Neuronal stem cell (in vitro differentiated cells): ENCODE measurements around the gene CNTN5.

Experiments used
- DNase-seq: peaks from one replicate; pipeline ENCODE4 v3.0.0-alpha.2; 2013; ENCODE audit warnings: low spot score
- H2AFZ ChIP-seq: one replicate; pipeline ENCODE4 v1.6.1; 2013; ENCODE audit warnings: mild to moderate bottlenecking, low read length, inconsistent platforms
- H2AK5ac ChIP-seq: 2 replicates; pipeline ENCODE4 v1.6.1; 2013; ENCODE audit warnings: low read depth, mild to moderate bottlenecking, inconsistent platforms, low read length, moderate library complexity, mixed read lengths
- H2BK120ac ChIP-seq: 2 replicates; pipeline ENCODE4 v1.6.1; 2013; ENCODE audit warnings: low read depth, mild to moderate bottlenecking, inconsistent platforms, low read length, moderate library complexity, mixed read lengths
- H2BK12ac ChIP-seq: one replicate; pipeline ENCODE4 v1.6.1; 2013; ENCODE audit warnings: low read length, inconsistent platforms
- H2BK15ac ChIP-seq: 2 replicates; pipeline ENCODE4 v1.6.1; 2013; ENCODE audit warnings: mild to moderate bottlenecking, low read length, inconsistent platforms, mixed read lengths
- H2BK5ac ChIP-seq: one replicate; pipeline ENCODE4 v1.6.1; 2013; ENCODE audit warnings: inconsistent platforms, mild to moderate bottlenecking, low read length, moderate library complexity
- H3K14ac ChIP-seq: one replicate; pipeline ENCODE4 v1.6.1; 2013; ENCODE audit warnings: low read length, inconsistent platforms
- H3K18ac ChIP-seq: 2 replicates; pipeline ENCODE4 v1.6.1; 2013; ENCODE audit warnings: low read length, inconsistent platforms
- H3K23ac ChIP-seq: 2 replicates; pipeline ENCODE4 v1.6.1; 2013; ENCODE audit warnings: low read depth, mild to moderate bottlenecking, mixed read lengths, low read length, inconsistent platforms; ENCODE audit not compliant: poor library complexity
- H3K27ac ChIP-seq: replicated peaks from 3 replicates; pipeline ENCODE4 v1.5.1; 2013; ENCODE audit warnings: low read length, inconsistent platforms
- H3K27me3 ChIP-seq, 3 experiments: 2 replicates each; pipeline ENCODE4 v1.6.1; 2013; ENCODE audit warnings: low read length in 3 of 3, mild to moderate bottlenecking in 2 of 3, inconsistent platforms in 1 of 3, low read depth in 1 of 3, mixed read lengths in 1 of 3, moderate library complexity in 1 of 3; ENCODE audit not compliant: control insufficient read depth in 3 of 3, insufficient read depth in 3 of 3
- H3K36me3 ChIP-seq, 2 donors: replicated peaks in 1 of 2; 2 replicates each; pipeline ENCODE4 v1.6.1; 2013; ENCODE audit warnings: low read length in 2 of 2; ENCODE audit not compliant: control insufficient read depth in 2 of 2, insufficient read depth in 2 of 2
- H3K4ac ChIP-seq: 2 replicates; pipeline ENCODE4 v1.6.1; 2013; ENCODE audit warnings: inconsistent platforms, mild to moderate bottlenecking, low read length, moderate library complexity
- H3K4me1 ChIP-seq, 2 donors: 1 replicate in 1 of 2; 2 replicates in 1 of 2; pipeline ENCODE4 v1.6.1; 2013; ENCODE audit warnings: low read length in 2 of 2, low read depth in 1 of 2; ENCODE audit not compliant: control insufficient read depth in 2 of 2, insufficient read depth in 1 of 2
- H3K4me2 ChIP-seq: one replicate; pipeline ENCODE4 v1.6.1; 2013; ENCODE audit warnings: mild to moderate bottlenecking, low read length, inconsistent platforms; ENCODE audit not compliant: insufficient read depth, poor library complexity, severe bottlenecking
- H3K4me3 ChIP-seq, 2 donors: 2 replicates each; pipeline ENCODE4 v1.5.1; 2013; ENCODE audit warnings: low read length in 2 of 2, mild to moderate bottlenecking in 2 of 2, inconsistent platforms in 1 of 2, moderate library complexity in 1 of 2
- H3K79me1 ChIP-seq: one replicate; pipeline ENCODE4 v1.6.1; 2013; ENCODE audit warnings: low read depth, mild to moderate bottlenecking, inconsistent platforms, low read length, moderate library complexity
- H3K9ac ChIP-seq: one replicate; pipeline ENCODE4 v1.6.1; 2013; ENCODE audit warnings: mild to moderate bottlenecking, low read depth, low read length, inconsistent platforms; ENCODE audit not compliant: poor library complexity
- H3K9me3 ChIP-seq, 2 donors: replicated peaks in 1 of 2; 2 replicates each; pipeline versions ENCODE3 to v1.6.1; 2013; ENCODE audit warnings: low read length in 2 of 2, mild to moderate bottlenecking in 2 of 2, inconsistent platforms in 1 of 2, low read depth in 1 of 2, mixed read lengths in 1 of 2, moderate library complexity in 1 of 2; ENCODE audit not compliant: control insufficient read depth in 2 of 2, insufficient read depth in 1 of 2
- H4K8ac ChIP-seq: one replicate; pipeline ENCODE4 v1.6.1; 2013; ENCODE audit warnings: low read depth, mild to moderate bottlenecking, inconsistent platforms, low read length, moderate library complexity
- H4K91ac ChIP-seq: one replicate; pipeline ENCODE4 v1.6.1; 2013; ENCODE audit warnings: low read length, low read depth, mild to moderate bottlenecking, inconsistent platforms; ENCODE audit not compliant: poor library complexity
- WGBS, 2 donors: extraction: QIAGEN DNeasy Blood & Tissue Kit; methylation state at CpG; one replicate each; pipeline ENCODE4 v1.1.7; 2013; ENCODE audit warnings: missing lambda C conversion rate in 2 of 2, mixed read lengths in 1 of 2; ENCODE audit not compliant: insufficient read length in 2 of 2, insufficient replicate concordance in 1 of 2; ENCODE audit errors: extremely low coverage in 2 of 2; 5-methylcytosine and 5-hydroxymethylcytosine counted together

The CNTN5 gene

DNA sequence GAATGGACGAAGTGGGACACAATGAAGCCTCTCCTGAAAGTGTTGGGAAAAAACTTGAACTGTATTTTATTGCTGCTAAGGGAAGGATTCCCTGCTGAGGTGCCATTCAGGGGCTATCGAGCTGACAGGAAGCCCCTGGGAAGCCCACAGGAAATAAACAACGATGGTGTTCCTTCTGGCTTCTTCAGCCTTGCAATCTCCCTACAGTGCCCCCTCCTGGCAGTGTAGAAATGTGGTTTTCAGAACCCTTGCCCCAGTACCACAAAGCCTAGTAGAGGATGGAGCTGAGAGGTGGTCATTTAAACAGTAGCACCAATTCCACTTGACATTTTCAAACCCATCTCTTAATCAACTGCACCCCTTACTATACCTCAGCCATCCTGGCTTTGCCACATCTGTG, 989.6 kb downstream of the CNTN5 start:
- Histone ChIP-seq H3K4me1 (no peaks in the 10 kb centered on the region), H3K4me2 (no peak overlapping the region), H4K91ac (no peak overlapping the region), H2AFZ (no peak overlapping the region), H2BK120ac (no peak overlapping the region), H2BK12ac (no peak overlapping the region), H3K27ac (no peak overlapping the region), H3K18ac (no peak overlapping the region), H2BK5ac (no peak overlapping the region), H2BK15ac (no peak overlapping the region), H3K4me3 (no peak overlapping the region), H2AK5ac (no peak overlapping the region), H3K36me3 (no peaks in the 10 kb centered on the region), H3K9me3 (no peaks in the 10 kb centered on the region), H3K4ac (no peak overlapping the region), H3K14ac (no peak overlapping the region), H3K27me3 (no peaks in the 10 kb centered on the region), H4K8ac (no peak overlapping the region), H3K79me1 (no peaks in the 10 kb centered on the region), H3K9ac (no peak overlapping the region), H3K23ac (no peak overlapping the region)
- no CpG with 5 or more reads among the region's 3 CpGs for WGBS, 2 donors
- DNase-seq: no peak

DNA sequence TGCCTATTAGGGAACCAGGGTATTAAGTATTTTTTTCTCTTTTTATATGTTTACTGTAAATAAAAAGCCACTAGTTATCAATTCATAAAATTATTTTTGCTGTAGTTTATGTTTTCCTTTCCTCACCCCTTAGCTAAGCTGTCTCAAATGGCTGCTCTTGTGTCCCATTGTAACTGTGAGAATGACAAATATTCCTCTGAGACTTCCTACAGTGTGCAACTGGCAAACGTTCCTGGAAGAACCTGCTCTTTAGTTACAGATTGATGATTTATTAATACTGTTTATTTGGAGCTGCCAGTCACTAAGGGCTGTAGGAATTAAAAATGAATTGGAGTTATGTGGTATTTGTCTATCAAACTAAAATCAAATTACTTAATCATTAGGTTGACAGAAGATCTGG, 990.9 kb downstream of the CNTN5 start:
- Histone ChIP-seq H2BK15ac (no peak overlapping the region), H3K4ac (no peak overlapping the region), H4K91ac (no peak overlapping the region), H3K27me3 (no peaks in the 10 kb centered on the region), H3K4me2 (no peak overlapping the region), H2BK5ac (no peak overlapping the region), H3K4me3 (no peak overlapping the region), H3K14ac (no peak overlapping the region), H3K23ac (no peak overlapping the region), H3K27ac (no peak overlapping the region), H3K9me3 (no peaks in the 10 kb centered on the region), H3K18ac (no peak overlapping the region), H2BK120ac (no peak overlapping the region), H3K4me1 (no peaks in the 10 kb centered on the region), H4K8ac (no peak overlapping the region), H3K36me3 (no peaks in the 10 kb centered on the region), H3K79me1 (no peaks in the 10 kb centered on the region), H2BK12ac (no peak overlapping the region), H2AFZ (no peak overlapping the region), H2AK5ac (no peak overlapping the region), H3K9ac (no peak overlapping the region)
- DNase-seq: no peak
- WGBS, 2 donors: no CpG with 5 or more reads among the region's 1 CpG

DNA sequence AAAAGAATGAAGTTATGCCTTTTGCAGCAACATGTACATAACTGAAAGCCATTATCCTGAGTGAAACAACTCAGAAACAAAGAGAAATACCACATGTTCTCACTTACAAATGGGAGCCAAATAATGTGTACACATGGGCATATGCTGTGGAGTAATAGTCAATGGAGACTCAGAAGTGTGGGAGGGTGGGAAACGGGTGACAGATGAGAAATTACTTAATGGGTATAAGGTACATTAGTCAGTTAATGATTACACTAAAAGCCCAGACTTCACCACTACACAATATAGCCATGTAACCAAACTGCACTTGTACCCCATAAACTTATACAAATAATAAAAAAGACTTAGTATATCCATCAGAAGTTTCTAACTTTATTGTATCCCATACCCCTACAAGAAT, 992.3 kb downstream of the CNTN5 start:
- Histone ChIP-seq H3K4me1 (no peaks in the 10 kb centered on the region), H3K27me3 (no peaks in the 10 kb centered on the region)
- no CpG with 5 or more reads among the region's 1 CpG for WGBS, 2 donors

DNA sequence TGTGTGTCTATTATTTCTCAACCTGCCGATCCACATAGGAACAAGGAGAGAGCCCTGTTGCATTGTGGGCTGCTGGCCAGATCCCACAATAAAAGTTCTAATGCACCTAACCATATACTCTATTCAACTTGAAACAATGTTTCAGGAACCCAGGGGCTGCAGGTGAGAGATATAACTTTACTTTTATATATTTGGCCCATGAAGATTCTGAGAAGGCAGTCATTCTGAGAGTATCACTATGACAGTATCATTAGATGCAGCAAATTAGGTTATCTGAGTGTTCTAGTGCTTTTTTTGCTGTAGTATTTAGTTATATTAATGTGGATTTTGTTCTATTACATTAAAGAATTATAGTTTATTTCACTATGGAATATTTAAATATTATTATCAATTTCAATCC, 1011.2 kb downstream of the CNTN5 start:
- Histone ChIP-seq H2BK5ac (no peak overlapping the region), H3K14ac (no peak overlapping the region), H3K23ac (no peak overlapping the region), H2AFZ (no peak overlapping the region), H3K4me1 (no peaks in the 10 kb centered on the region), H3K9ac (no peak overlapping the region), H2BK120ac (no peak overlapping the region), H3K27ac (no peak overlapping the region), H3K4me2 (no peak overlapping the region), H4K91ac (no peak overlapping the region), H3K27me3 (no peaks in the 10 kb centered on the region), H3K36me3 (no peaks in the 10 kb centered on the region), H3K18ac (no peak overlapping the region), H3K79me1 (no peaks in the 10 kb centered on the region), H3K4ac (no peak overlapping the region), H3K4me3 (no peak overlapping the region), H3K9me3 (no peaks in the 10 kb centered on the region), H4K8ac (no peak overlapping the region), H2AK5ac (no peak overlapping the region), H2BK15ac (no peak overlapping the region), H2BK12ac (no peak overlapping the region)
- no peak for DNase-seq
- WGBS, 2 donors: no CpG with 5 or more reads among the region's 1 CpG

More for the DNA sequence above, 992.3 kb downstream of the CNTN5 start:
- Histone ChIP-seq H3K4me2 (no peak overlapping the region), H3K9ac (no peak overlapping the region), H3K79me1 (no peaks in the 10 kb centered on the region), H3K9me3 (no peaks in the 10 kb centered on the region), H2BK15ac (no peak overlapping the region), H3K36me3 (no peaks in the 10 kb centered on the region), H4K8ac (no peak overlapping the region), H3K27ac (no peak overlapping the region), H3K18ac (no peak overlapping the region), H3K14ac (no peak overlapping the region), H2BK120ac (no peak overlapping the region), H3K23ac (no peak overlapping the region), H3K4ac (no peak overlapping the region), H4K91ac (no peak overlapping the region), H2AK5ac (no peak overlapping the region), H2AFZ (no peak overlapping the region), H2BK12ac (no peak overlapping the region), H3K4me3 (no peak overlapping the region), H2BK5ac (no peak overlapping the region)
- DNase-seq: no peak
